Astrocyte of the spinal cord (primary cell): Measurements from ENCODE around the gene CIB2.

Source experiments
- DNase-seq: peaks from one replicate; pipeline ENCODE4 v3.0.0; 2011; ENCODE audit warnings: low read depth, low spot score
- H3K4me3 ChIP-seq: 2 replicates; pipeline ENCODE4 v1.5.1; 2011; ENCODE audit warnings: low read depth, mild to moderate bottlenecking, low read length, moderate library complexity
- CTCF ChIP-seq: IDR thresholded peaks from 2 replicates; pipeline ENCODE4 v1.5.1; 2012; ENCODE audit warnings: low read depth, mild to moderate bottlenecking, low read length, inconsistent platforms
- in situ Hi-C: cut with HindIII; loops from 2 replicates; pipeline ENCODE4 v1.10.0; 2017; ENCODE audit warnings: low sequenced_read_pairs

Gene CIB2

DNA sequence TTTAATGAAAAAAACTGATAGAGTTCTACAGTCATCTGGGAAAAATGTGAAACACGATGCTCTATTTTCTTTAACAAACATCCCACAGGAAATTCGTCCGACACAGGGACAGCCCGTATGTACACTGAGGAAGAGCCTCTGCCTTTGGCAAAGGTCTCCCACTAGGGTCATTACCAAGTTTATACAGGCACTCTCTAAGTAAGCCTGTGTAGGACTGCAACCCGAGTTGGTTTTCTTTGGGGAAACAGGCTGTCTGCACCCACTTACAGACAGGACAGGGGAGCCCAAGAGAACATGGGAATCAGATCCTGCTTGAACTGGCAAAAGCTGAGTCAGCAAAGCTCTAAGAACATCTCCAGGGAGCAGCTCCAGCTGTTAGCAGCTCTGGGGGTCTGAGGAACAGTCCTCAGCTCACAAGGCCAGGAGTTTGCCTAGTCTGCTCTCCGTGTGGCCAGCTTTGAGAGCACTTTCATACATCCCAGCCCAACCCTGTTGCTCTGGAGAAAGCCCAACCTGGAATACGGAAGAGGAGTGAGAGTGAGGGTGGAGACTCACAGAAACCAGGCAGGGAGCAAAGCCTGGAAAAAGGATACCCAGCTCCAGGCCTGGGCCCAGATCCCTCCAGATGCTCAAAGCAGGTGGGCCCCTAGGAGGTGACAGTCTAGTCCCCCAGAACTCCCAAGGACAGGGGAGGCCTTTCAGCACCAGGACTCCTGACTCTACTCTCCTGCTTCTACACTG is 55.6 kb downstream of the CIB2 start:
- in situ Hi-C loops, result no loop called here
- no peak for TF ChIP-seq CTCF
- peak overlapping the region; percentile 81 for H3K4me3 ChIP-seq
- peak; percentile 93 for DNase-seq

DNA sequence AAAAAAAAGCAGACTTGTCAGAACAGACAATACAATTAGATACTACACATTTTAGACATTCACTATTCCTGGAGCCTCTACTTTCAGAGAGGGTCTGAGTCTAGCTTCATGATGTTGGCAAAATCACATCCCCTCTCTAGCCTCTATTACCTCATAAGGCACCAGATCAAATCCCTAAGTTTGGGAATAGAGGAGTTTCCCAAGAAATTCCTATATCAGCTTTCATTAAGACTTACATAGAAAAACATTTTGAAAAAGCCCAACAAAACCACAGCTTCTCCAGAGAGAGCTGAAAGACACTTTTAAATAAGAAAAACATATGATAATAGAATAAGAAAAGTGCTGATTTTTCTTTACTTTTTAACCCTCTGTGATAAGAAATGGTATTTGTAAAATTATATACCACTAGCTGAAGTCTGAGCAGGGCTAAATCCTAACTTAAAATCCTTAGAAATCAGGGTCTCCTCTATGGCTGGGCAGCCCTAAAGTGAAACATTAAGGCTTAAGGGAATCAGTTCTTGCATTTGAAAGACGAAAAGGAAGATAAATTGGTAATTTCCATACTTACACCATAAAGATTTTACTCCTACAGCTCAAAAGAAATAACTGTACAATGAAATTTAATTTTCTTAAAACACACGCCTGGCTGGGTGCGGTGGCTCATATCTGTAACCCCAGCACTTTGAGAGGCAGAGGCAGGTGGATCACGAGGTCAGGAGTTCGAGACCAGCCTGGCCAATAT is 58.0 kb downstream of the CIB2 start:
- no peak for DNase-seq
- no peak overlapping the region for H3K4me3 ChIP-seq

GRCh38 chr15:78072080-78072892 is 59.0 kb downstream of the CIB2 start:
- no peak overlapping the region for H3K4me3 ChIP-seq

More for the DNA sequence above, 58.0 kb downstream of the CIB2 start:
- in situ Hi-C loops, result no loop called here
- TF ChIP-seq CTCF, result no peak

GRCh38 chr15:78071383-78071782 is 59.9 kb downstream of the CIB2 start:
- no peak overlapping the region for H3K4me3 ChIP-seq
- TF ChIP-seq CTCF, result no peak
- no peak for DNase-seq
- in situ Hi-C loops, result no loop called here

More at GRCh38 chr15:78072080-78072892, 59.0 kb downstream of the CIB2 start:
- peak; percentile 70 for DNase-seq
- in situ Hi-C loops, result no loop called here
- no peak for TF ChIP-seq CTCF

DNA sequence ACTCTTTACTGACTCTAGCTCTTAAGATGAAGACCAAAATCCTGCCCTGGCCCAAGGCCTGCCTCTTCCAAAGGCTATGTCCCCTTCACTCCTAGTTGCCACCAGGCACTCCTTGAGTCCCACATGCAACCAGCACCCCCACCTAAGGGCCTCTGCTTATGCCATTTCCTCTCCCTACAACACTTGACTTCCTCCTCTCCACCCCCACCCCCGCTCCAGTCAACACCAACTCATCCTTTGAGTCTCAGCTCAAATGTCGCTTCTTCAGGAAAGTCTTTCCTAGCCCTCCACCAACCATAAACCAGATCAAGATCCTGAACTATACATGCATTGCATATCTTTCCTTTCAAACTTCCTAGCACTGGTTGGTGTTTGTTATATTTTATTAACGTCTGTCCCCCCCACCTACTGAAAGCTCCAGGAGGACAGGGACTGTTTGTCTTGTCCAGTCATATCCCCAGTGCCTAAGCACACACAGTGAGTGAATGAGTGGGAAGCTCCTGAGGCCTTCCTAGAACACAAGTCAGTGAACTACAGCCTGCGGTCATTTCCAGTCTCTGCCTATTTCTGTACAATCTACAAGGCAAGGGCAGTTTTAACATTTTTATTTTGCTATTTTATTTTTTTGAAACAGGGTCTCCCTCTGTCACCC is 61.1 kb downstream of the CIB2 start:
- TF ChIP-seq CTCF, result no peak
- in situ Hi-C loops, result no loop called here
- no peak overlapping the region for H3K4me3 ChIP-seq
- no peak for DNase-seq

- H3K4me3 ChIP-seq, result no peak overlapping the region
- TF ChIP-seq CTCF, result no peak
- in situ Hi-C loops, result no loop called here
- no peak for DNase-seq
These were observed 61.7 kb downstream of the CIB2 start for GRCh38 chr15:78069462-78070029.
